CD4-positive, alpha-beta T cell treated with Interleukin-6 for 4 hours (primary cell): ENCODE results near the gene PSMD1.
"Not testable (repeated sequence)": the region's sequence is repeated elsewhere in the genome, so short reads cannot be mapped to it uniquely, and the experiment has no call there.

Experiments
- DNase-seq: peaks from one replicate; pipeline ENCODE4 v3.0.0-alpha.2; 2020; ENCODE audit warnings: mixed read lengths

PSMD1 gene

DNA sequence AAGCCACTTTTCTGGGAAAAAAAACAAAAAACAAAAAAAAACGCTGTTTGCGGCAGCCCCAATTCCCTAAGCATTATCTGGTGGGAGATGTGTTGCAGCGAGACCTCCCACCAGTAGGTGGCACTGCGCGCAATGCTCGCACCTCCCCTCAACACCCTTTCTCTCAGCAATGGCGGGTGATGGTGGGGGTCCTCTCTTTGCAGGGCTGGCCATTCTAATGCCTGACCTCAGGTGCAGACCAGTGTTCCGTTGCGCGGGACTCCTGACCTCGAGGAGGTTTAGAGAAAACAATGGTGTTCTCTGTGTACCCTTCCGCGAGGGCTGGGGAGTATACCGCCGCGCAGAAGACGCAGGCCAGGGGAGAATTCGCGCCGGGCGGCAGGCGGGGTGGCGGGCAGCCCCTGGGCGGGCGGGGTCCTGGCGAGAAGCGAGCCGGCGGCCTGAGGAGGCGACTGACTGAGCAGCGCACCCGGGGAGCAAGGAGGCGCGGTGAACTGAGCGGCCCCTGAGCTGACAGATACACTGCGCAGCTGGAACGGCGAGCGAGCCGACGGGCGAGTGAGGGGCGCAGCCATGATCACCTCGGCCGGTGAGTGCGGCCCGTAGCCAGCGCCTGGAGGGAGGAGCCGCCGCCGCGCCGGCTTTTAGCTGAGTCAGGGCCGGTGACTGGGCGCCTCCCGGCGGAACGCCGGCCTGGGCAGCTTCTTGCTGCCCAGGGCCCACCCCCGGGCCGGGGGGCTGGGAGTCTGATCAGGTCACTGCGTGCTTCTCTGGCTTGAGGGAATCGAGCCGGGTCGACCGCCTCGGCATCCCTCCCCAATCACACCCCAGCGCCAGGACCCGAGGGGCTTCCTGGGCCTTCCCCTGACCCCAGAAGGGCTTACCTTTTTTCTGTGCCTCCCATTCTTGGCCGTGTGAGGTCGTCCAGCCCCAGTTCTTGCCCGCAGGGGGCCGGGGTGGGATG is at the start of gene PSMD1:
Gene PSMD1 (plus strand): TSS at position 415 of the 964 bp plus-strand sequence. CDS start 159 bp downstream, at position 574.
- peak; percentile 93 for DNase-seq

- DNase-seq, result no peak
Observed at GRCh38 chr2:231007286-231008098, 49.2 kb upstream of the PSMD1 start.

DNA sequence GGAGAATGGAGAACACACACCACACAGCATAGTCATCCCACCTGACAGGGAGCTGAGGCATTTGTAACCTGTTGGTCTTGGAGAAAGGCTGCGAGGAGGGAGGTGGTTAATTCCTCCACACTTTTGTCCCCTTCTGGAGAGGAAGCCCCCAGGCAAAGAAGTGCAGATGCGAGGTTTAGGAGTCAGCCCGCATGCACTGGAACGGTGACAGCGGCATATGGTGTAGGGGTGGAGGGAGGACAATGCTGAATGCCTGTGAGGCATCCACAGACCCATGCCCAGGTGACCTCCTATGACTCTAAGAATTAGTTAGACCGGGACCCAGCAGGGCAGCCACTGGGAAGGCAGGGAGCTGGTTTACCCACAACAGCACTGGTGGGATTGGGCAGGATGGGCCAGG is 48.5 kb upstream of the PSMD1 start:
- DNase-seq, result no peak

GRCh38 chr2:231009236-231009919 is 47.3 kb upstream of the PSMD1 start:
- no peak for DNase-seq

- no peak for DNase-seq
Observed at GRCh38 chr2:231010201-231010730, 46.4 kb upstream of the PSMD1 start.

DNA sequence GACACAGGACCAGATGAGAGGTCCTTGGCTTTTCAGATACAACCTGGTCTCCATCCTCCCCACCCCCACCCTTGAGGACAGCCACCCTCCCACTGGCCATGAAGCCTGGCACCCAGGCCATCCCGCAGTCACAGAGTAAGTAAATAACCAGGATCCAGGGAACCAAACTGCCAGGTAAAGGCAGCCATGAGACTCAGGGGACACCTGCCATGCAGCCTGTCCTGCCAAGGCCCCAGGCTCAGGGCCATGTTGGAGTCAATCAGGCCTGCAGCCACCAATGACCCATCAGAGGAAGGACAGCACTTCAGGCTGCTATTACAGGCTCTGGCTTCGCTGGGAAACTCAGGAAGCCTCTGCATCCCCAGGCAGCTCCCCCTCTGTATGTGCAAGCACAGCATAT is 45.1 kb upstream of the PSMD1 start:
- no peak for DNase-seq

DNA sequence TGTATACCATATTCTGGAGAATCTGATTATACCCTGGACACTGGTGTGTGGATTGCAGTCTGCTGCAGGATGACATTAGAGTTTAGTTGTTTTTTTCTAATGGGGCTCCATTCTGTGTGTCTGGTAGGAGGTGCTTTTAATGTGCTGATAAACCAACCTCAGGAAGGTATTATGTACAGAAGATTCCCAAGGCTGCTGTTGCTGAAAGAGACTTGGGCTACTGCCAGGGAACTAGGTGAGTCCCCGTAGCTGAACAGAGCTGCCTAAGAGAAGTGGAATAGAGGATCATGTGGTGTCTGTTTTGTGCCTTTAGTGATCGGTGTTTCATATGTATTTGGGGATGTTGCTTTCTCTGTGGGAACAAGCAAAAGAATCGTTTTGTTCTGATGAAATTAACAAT is 44.2 kb upstream of the PSMD1 start:
- DNase-seq, result no peak

DNA sequence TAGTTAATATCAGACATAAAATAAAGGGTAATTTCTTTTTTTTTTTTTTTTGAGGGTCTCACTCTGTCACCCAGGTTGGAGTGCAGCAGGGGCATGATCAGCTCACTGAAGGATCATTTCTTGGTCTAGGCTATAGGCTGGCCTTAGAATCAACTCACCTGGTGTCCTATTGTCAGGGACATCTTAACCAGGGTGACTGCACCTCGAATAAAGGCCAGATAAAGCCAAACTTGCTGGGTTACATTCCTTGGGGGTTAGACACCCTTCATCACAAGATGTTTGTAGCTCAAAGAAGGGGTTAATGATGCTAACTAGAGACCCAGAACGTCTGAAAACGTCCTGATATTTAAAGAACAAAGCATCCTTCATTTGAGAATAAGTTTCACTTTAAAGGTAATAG is 42.8 kb upstream of the PSMD1 start:
- no peak for DNase-seq

GRCh38 chr2:231015478-231015877 is 41.2 kb upstream of the PSMD1 start:
- DNase-seq, result no peak

DNA sequence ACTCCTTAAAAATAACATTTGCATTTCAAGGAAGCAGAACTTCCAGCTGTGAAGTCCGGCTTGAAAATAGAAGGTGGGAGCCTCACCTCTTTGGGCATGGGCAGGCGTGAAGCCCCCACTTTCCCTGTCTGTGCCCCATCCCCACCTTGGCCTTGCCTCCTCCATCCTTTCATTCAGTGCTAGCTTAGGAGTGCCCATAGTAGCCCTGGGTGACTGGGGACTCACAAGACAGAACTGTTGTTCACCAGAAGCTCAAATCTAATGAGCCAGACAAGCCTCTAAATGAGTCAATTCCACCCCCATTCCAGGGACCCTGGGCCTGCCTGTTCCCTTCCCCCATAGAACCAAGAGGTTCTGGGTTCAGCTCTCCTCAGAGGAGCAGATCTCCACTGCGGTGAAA is 40.7 kb upstream of the PSMD1 start:
- DNase-seq, result no peak

DNA sequence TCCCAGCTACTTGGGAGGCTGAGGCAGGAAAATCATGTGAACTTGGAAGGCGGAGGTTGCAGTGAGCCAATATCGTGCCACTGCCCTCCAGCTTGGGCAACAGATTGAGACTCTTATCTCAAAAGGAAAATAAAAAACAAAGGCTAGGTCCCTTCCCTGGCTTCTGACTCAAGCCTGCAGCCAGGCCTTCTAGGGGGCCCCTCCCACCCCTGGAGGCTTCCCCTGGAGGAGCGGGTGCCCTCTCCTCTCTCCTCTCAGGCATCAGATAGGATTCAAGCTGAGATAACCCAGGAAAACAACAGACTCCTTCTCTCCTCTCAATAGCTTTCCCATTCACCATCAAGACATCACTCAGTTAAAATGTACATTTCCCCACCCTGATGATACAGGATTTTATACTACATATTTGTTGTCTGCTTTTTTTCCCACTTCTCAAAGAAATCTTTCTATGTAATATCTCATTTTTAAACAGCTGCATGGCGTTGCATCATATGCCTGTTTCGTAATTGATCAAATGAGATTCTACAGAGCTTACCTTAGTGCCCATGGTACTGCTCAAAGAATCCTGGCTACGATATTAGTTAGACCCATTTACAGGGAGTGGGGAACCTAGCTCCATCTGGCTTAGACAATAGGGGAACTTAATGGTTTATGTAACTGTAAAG is 40.0 kb upstream of the PSMD1 start:
- no peak for DNase-seq

DNA sequence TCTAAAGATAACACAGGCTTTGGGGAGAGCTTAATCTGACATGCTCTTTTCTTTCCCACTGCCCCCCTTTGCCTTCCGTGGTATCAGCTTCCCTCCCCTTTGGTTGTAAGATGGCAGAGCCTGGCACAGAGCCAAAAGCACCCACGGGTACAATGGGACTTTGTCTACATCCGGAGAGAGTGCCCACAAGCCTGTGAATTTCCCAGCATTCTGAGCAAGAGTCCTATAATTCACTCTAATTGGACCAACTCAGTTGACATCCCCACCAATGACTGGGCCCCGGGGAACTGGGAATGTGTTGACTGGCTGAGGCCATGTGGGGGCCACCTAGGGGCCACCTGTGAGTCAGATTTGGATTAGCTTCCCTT is 39.5 kb upstream of the PSMD1 start:
- DNase-seq, result no peak

- no peak for DNase-seq
Observed at GRCh38 chr2:231018184-231018583, 38.5 kb upstream of the PSMD1 start.

- not testable (repeated sequence) for DNase-seq
Observed at GRCh38 chr2:231025059-231025458, 31.6 kb upstream of the PSMD1 start.

DNA sequence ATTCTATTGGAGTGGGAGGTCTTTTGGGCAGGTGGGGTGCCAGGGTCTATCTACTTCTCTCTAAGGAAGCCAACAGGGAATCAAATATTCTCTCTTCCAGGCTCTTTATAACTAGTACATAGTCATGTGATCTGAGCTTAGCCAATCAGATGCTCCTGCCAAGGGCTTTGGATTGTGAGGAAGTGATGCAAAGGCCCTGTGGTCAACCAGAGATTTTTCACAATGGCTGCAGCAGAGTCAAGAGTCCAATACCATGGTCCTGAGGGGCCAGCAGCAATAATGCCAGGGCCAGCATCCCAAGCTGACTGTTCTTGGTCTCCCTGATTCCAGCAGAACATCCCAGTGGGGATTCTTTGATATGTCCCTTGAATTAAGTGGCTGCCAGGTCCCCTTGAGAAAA is 27.8 kb upstream of the PSMD1 start:
- DNase-seq, result no peak

GRCh38 chr2:231029563-231029962 is 27.1 kb upstream of the PSMD1 start:
- DNase-seq, result no peak

DNA sequence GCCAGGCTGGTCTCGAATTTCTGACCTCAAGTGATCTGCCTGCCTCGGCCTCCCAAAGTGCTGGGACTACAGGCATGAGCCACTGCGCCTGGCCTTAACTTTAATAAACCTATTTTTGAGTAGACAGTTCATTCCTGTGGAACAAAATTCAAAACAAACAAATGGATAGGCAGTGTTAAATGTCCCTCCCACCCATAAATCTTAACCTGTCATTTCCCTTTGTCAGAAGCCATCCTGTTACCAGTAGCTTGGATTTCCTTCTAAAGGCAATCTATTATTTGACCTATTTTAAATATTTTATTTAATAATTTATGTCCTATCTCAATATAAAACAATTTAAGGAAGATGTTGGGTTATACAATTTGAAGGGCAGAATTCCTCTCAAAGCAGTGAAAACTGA is 25.9 kb upstream of the PSMD1 start:
- no peak for DNase-seq

GRCh38 chr2:231032575-231033140 is 24.0 kb upstream of the PSMD1 start:
- DNase-seq, result no peak

- DNase-seq, result no peak
Observed at GRCh38 chr2:231033147-231034132, 23.2 kb upstream of the PSMD1 start.

GRCh38 chr2:231034291-231034882 is 22.3 kb upstream of the PSMD1 start:
- DNase-seq, result no peak
